Measurements from ENCODE around the gene CHRNA1.
A peak's percentile ranks its signal among the peaks of the same experiment; 100 is the strongest.

Gene CHRNA1

GRCh38 chr2:174791746-174792280 is 27.5 kb upstream of the CHRNA1 start:
- H3K27me3 ChIP-seq (ENCODE audit: insufficient read depth, low read length), result no peaks in the 10 kb centered on the region
- no peaks in the 10 kb centered on the region for H3K9me3 ChIP-seq (ENCODE audit: insufficient read depth, low read depth, low read length)
- no peak overlapping the region for H3K27ac ChIP-seq (ENCODE audit: low read length)
- peaks cover 59% of the 10 kb centered on the region for H3K4me1 ChIP-seq (ENCODE audit: insufficient read depth, low read length)
- no peaks in the 10 kb centered on the region for H3K36me3 ChIP-seq (ENCODE audit: insufficient read depth, low read depth, low read length)
- no peak overlapping the region for H3K4me3 ChIP-seq (ENCODE audit: low read length)
- no peak overlapping the region for H3K9ac ChIP-seq (ENCODE audit: low read depth, low read length)

- Histone ChIP-seq H3K9ac (ENCODE audit: low read depth, low read length) (no peak overlapping the region), H3K27ac (ENCODE audit: low read length) (no peak overlapping the region), H3K4me3 (ENCODE audit: low read length) (no peak overlapping the region), H3K9me3 (ENCODE audit: insufficient read depth, low read depth, low read length) (no peaks in the 10 kb centered on the region), H3K36me3 (ENCODE audit: insufficient read depth, low read depth, low read length) (no peaks in the 10 kb centered on the region), H3K4me1 (ENCODE audit: insufficient read depth, low read length) (peaks cover 57% of the 10 kb centered on the region), H3K27me3 (ENCODE audit: insufficient read depth, low read length) (no peaks in the 10 kb centered on the region)
Observed at GRCh38 chr2:174791020-174791419, 26.7 kb upstream of the CHRNA1 start.

GRCh38 chr2:174789001-174789400 is 24.7 kb upstream of the CHRNA1 start:
- H3K27me3 ChIP-seq (ENCODE audit: insufficient read depth, low read length), result no peaks in the 10 kb centered on the region
- no peak overlapping the region for H3K4me3 ChIP-seq (ENCODE audit: low read length)
- peak overlapping the region; percentile 31; the same call in 1 of the 2 replicates for H3K9ac ChIP-seq (ENCODE audit: low read depth, low read length)
- peaks cover 43% of the 10 kb centered on the region for H3K4me1 ChIP-seq (ENCODE audit: insufficient read depth, low read length)
- H3K27ac ChIP-seq (ENCODE audit: low read length), result no peak overlapping the region
- no peaks in the 10 kb centered on the region for H3K9me3 ChIP-seq (ENCODE audit: insufficient read depth, low read depth, low read length)
- H3K36me3 ChIP-seq (ENCODE audit: insufficient read depth, low read depth, low read length), result no peaks in the 10 kb centered on the region

DNA sequence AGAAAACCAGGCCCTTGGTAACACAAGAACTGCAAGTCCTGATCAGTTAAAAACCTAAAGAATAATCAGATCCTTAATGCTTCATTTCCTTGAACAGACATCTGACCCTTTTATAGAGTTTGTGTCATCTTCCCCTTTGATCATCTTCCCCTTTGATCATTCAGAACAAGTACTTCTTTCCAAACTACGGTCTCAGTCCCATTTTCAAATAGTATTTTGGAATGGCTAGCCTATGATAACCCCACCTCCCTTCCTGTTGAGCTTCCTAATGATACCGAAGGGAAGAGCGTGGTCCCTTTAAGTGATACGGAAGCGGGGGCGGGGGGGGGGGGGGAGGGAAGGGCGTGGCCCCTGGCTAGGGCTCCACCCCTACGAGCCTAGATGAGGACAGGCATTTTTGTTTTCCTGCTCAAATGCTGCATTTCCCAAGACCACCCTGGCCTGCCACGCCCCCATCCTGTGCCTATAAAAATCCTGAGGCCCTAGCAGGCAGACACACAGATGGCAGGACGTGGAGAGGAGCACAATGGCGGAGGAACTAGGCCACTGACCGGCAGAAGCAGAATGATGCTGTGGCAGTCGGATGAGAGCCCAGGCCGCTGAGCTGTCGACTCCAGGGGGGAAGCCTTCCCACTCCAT is 24.1 kb upstream of the CHRNA1 start:
- H3K9me3 ChIP-seq (ENCODE audit: insufficient read depth, low read depth, low read length), result no peaks in the 10 kb centered on the region
- H3K27me3 ChIP-seq (ENCODE audit: insufficient read depth, low read length), result no peaks in the 10 kb centered on the region
- H3K4me3 ChIP-seq (ENCODE audit: low read length), result peak overlapping the region; percentile 9; the same call in 1 of the 2 replicates
- peak overlapping the region; percentile 26 for H3K27ac ChIP-seq (ENCODE audit: low read length)
- peak overlapping the region; percentile 40; the same call in 1 of the 2 replicates for H3K9ac ChIP-seq (ENCODE audit: low read depth, low read length)
- no peaks in the 10 kb centered on the region for H3K36me3 ChIP-seq (ENCODE audit: insufficient read depth, low read depth, low read length)
- H3K4me1 ChIP-seq (ENCODE audit: insufficient read depth, low read length), result peaks cover 39% of the 10 kb centered on the region

DNA sequence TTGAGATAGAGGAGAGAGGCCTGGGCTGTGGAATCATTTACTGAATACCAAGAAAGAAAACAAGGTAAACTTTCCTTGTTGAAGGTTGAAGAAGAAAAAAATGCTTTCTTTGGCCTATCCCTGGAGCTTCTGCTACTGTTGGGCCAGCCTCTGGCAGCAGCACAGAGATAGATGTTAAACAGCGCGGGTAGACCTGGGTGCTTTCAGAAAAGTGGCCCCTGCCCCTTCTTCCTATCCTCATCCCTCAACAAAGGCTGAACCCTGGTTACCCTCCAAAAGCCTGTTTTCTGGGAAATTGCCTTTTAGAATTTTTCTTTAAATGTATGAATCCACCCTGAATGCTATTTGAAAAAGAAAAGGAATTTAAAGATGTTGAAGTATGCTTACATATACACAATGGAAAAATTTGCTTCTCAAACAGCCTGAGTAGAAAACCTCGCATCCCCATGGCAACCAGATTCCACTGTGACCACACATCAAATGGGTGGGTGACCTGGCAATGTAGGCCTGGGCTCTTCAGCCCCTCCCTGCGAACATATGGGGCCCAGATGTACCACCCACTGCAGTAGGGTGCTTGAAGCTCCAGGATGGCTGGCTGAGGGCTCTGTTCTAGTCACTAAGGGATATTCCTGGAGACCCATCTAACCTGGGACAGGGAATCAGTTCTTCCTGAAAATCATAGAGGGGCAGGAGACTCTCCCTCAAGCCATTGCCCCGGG is 23.4 kb upstream of the CHRNA1 start:
- Histone ChIP-seq H3K36me3 (ENCODE audit: insufficient read depth, low read depth, low read length) (no peaks in the 10 kb centered on the region), H3K27ac (ENCODE audit: low read length) (peak overlapping the region; percentile 26), H3K9me3 (ENCODE audit: insufficient read depth, low read depth, low read length) (no peaks in the 10 kb centered on the region), H3K4me1 (ENCODE audit: insufficient read depth, low read length) (peaks cover 31% of the 10 kb centered on the region), H3K9ac (ENCODE audit: low read depth, low read length) (peak overlapping the region; percentile 40; the same call in 1 of the 2 replicates), H3K27me3 (ENCODE audit: insufficient read depth, low read length) (no peaks in the 10 kb centered on the region), H3K4me3 (ENCODE audit: low read length) (peak overlapping the region; percentile 9; the same call in 1 of the 2 replicates)

DNA sequence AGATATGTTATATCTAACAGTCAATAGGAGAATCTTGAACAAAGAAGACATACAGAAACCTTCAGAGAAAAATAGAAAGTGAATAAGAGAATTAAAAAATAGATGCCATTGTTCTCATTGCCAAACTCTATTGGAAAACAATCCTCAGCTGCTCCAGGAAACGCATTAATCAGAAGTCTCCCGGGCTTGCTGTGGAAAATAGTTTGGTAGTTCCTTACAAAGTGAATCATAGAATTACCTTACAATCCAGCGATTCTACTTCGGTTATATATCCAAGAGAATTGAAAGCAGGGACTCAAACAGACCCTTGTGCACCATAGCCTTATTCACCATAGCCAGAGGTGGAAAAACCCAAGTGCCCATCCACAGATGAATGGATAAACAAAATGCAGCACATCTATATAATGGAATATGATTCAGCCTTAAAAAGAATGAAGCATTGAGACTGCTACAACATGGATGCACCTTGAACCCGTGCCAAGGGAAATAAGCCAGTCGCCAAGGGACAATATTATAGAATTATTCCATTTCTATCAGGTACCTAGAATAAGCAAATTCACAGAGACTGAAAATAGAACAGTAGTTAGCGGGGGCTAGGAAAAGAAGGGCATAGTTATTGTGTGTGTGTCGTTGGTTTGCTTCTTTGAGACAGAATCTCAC is 21.9 kb upstream of the CHRNA1 start:
- Histone ChIP-seq H3K4me3 (ENCODE audit: low read length) (no peak overlapping the region), H3K9me3 (ENCODE audit: insufficient read depth, low read depth, low read length) (no peaks in the 10 kb centered on the region), H3K9ac (ENCODE audit: low read depth, low read length) (peak overlapping the region; percentile 31; the same call in 1 of the 2 replicates), H3K36me3 (ENCODE audit: insufficient read depth, low read depth, low read length) (no peaks in the 10 kb centered on the region), H3K27ac (ENCODE audit: low read length) (no peak overlapping the region), H3K4me1 (ENCODE audit: insufficient read depth, low read length) (peaks cover 23% of the 10 kb centered on the region), H3K27me3 (ENCODE audit: insufficient read depth, low read length) (no peaks in the 10 kb centered on the region)

- no peak overlapping the region for H3K9ac ChIP-seq (ENCODE audit: low read depth, low read length)
- H3K9me3 ChIP-seq (ENCODE audit: insufficient read depth, low read depth, low read length), result no peaks in the 10 kb centered on the region
- no peak overlapping the region for H3K4me3 ChIP-seq (ENCODE audit: low read length)
- H3K36me3 ChIP-seq (ENCODE audit: insufficient read depth, low read depth, low read length), result no peaks in the 10 kb centered on the region
- H3K27me3 ChIP-seq (ENCODE audit: insufficient read depth, low read length), result no peaks in the 10 kb centered on the region
- peaks cover 22% of the 10 kb centered on the region for H3K4me1 ChIP-seq (ENCODE audit: insufficient read depth, low read length)
- H3K27ac ChIP-seq (ENCODE audit: low read length), result no peak overlapping the region
Observed at GRCh38 chr2:174785481-174785880, 21.2 kb upstream of the CHRNA1 start.

DNA sequence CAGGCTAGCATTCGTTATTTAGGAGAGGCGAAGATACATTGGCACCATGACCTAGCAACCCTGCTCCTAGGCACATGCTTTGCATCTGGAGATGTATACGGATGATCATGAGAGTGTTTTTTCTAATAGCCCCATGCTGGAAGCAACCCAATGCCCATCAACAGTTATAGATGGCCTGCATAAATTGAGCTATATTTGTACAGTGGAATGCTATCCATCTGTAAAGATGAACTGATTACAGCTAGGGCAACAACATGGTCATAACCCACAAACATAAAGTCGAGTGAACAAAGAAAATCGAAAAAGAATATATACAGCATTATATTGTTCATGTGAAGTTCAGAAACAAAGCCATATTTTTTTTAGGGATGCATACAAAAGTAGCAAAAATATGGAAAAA is 20.6 kb upstream of the CHRNA1 start:
- H3K27ac ChIP-seq (ENCODE audit: low read length), result no peak overlapping the region

GRCh38 chr2:174784316-174784715 is 20.0 kb upstream of the CHRNA1 start:
- no peaks in the 10 kb centered on the region for H3K36me3 ChIP-seq (ENCODE audit: insufficient read depth, low read depth, low read length)
- H3K9me3 ChIP-seq (ENCODE audit: insufficient read depth, low read depth, low read length), result no peaks in the 10 kb centered on the region
- no peak overlapping the region for H3K4me3 ChIP-seq (ENCODE audit: low read length)
- H3K9ac ChIP-seq (ENCODE audit: low read depth, low read length), result no peak overlapping the region
- H3K27ac ChIP-seq (ENCODE audit: low read length), result no peak overlapping the region
- no peaks in the 10 kb centered on the region for H3K27me3 ChIP-seq (ENCODE audit: insufficient read depth, low read length)
- H3K4me1 ChIP-seq (ENCODE audit: insufficient read depth, low read length), result peaks cover 33% of the 10 kb centered on the region

More for the DNA sequence above, 20.6 kb upstream of the CHRNA1 start:
- Histone ChIP-seq H3K27me3 (ENCODE audit: insufficient read depth, low read length) (no peaks in the 10 kb centered on the region), H3K9me3 (ENCODE audit: insufficient read depth, low read depth, low read length) (no peaks in the 10 kb centered on the region), H3K36me3 (ENCODE audit: insufficient read depth, low read depth, low read length) (no peaks in the 10 kb centered on the region), H3K4me1 (ENCODE audit: insufficient read depth, low read length) (peaks cover 27% of the 10 kb centered on the region), H3K9ac (ENCODE audit: low read depth, low read length) (no peak overlapping the region), H3K4me3 (ENCODE audit: low read length) (no peak overlapping the region)

GRCh38 chr2:174781996-174782395 is 17.7 kb upstream of the CHRNA1 start:
- Histone ChIP-seq H3K27me3 (ENCODE audit: insufficient read depth, low read length) (no peaks in the 10 kb centered on the region), H3K9ac (ENCODE audit: low read depth, low read length) (no peak overlapping the region), H3K36me3 (ENCODE audit: insufficient read depth, low read depth, low read length) (no peaks in the 10 kb centered on the region), H3K4me3 (ENCODE audit: low read length) (no peak overlapping the region), H3K27ac (ENCODE audit: low read length) (no peak overlapping the region), H3K4me1 (ENCODE audit: insufficient read depth, low read length) (peaks cover 32% of the 10 kb centered on the region), H3K9me3 (ENCODE audit: insufficient read depth, low read depth, low read length) (no peaks in the 10 kb centered on the region)

GRCh38 chr2:174781298-174781697 is 17.0 kb upstream of the CHRNA1 start:
- Histone ChIP-seq H3K27ac (ENCODE audit: low read length) (no peak overlapping the region), H3K9ac (ENCODE audit: low read depth, low read length) (no peak overlapping the region), H3K27me3 (ENCODE audit: insufficient read depth, low read length) (no peaks in the 10 kb centered on the region), H3K36me3 (ENCODE audit: insufficient read depth, low read depth, low read length) (no peaks in the 10 kb centered on the region), H3K4me3 (ENCODE audit: low read length) (no peak overlapping the region), H3K9me3 (ENCODE audit: insufficient read depth, low read depth, low read length) (no peaks in the 10 kb centered on the region), H3K4me1 (ENCODE audit: insufficient read depth, low read length) (peaks cover 30% of the 10 kb centered on the region)
